BLaER1 treated with 17β-estradiol and CSF1 and Interleukin-3, amounts not matched to agents 10 nM and 100 nM (cell line): ENCODE measurements around the gene RIN2.

ENCODE experiments used
- H3K27ac ChIP-seq, 11 experiments: shearing (Covaris generic); formaldehyde crosslinking; 2 replicates each; pipeline ENCODE4 v1.8.1; 2022
- H3K27me3 ChIP-seq, 11 experiments: shearing (Covaris generic); formaldehyde crosslinking; 2 replicates each; pipeline ENCODE4 v1.8.1; 2022
- H3K36me3 ChIP-seq, 11 experiments: shearing (Covaris generic); formaldehyde crosslinking; 2 replicates each; pipeline ENCODE4 v1.8.1; 2022
- H3K4me1 ChIP-seq, 10 experiments: shearing (Covaris generic); formaldehyde crosslinking; 2 replicates each; pipeline ENCODE4 v1.8.1; 2022
- H3K4me2 ChIP-seq, 11 experiments: shearing (Covaris generic); formaldehyde crosslinking; 2 replicates each; pipeline ENCODE4 v1.8.1; 2022
- H3K4me3 ChIP-seq, 10 experiments: shearing (Covaris generic); formaldehyde crosslinking; 2 replicates each; pipeline ENCODE4 v1.8.1; 2022
- H3K9ac ChIP-seq, 11 experiments: shearing (Covaris generic); formaldehyde crosslinking; 2 replicates each; pipeline ENCODE4 v1.8.1; 2022
- H3K9me3 ChIP-seq, 11 experiments: shearing (Covaris generic); formaldehyde crosslinking; replicated peaks in 1 of 11; 2 replicates each; pipeline ENCODE4 v1.8.1; 2022
- H4K20me1 ChIP-seq, 11 experiments: shearing (Covaris generic); formaldehyde crosslinking; 2 replicates each; pipeline ENCODE4 v1.8.1; 2022
- Cebpa-rat ChIP-seq, 11 experiments: shearing (Covaris generic); IDR thresholded peaks; 2 replicates each; pipeline ENCODE4 v1.8.1; 2022

The RIN2 gene

DNA sequence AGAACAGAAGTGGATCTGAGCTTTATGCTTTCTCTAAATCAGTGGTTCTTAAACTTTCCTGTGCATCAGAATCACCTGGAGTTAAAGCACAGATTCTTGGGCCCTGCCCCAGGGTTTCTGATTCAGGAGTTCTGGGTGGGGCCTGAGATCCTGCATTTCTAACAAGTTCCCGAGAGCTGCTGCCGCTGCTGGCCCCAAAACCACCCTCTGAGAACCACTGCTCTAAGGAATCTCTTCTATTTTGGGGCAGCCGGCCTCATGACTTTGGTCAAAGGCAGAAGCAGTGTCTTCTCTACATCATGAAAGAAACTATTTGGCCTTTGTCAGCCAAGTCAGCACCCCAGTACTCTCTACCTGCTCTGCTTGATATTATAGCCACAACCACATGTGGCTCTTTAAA is 42.1 kb upstream of the RIN2 start:
- Histone ChIP-seq H3K4me3 (no peak overlapping the region), H3K4me1 (no peaks in the 10 kb centered on the region), H3K36me3 (no peaks in the 10 kb centered on the region), H3K27ac (no peak overlapping the region), H3K9ac (no peak overlapping the region), H4K20me1 (no peaks in the 10 kb centered on the region), H3K9me3 (peaks cover 27 to 42% (median 31%) of the 10 kb centered on the region in 11 experiments), H3K4me2 (no peak overlapping the region), H3K27me3 (no peaks in the 10 kb centered on the region)
- no peak for TF ChIP-seq Cebpa-rat (IDR thresholded peaks at IDR 0.05)

DNA sequence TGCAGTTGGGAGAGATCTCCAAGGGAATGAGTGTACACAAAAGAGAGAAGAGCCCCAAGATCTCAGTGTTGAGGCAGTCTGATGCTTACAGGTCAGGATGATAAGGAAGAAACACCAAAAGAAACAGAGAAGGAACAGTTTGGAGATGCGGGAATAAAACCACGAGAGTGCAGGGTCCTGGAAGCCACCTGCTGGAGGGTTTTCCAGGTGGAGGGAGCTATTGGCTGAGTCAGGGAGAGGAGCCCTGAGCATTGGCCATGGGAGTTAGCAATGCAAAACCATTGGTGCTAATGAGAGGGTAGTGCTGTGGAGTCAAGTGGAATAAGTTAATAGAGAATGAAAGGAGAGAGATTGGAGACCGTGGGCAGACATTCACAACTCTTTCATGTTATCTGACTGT is 39.2 kb upstream of the RIN2 start:
- Histone ChIP-seq H3K4me2 (no peak overlapping the region), H3K9ac (no peak overlapping the region), H3K4me1 (peaks cover 0 to 18% (median 0%) of the 10 kb centered on the region in 10 experiments; a peak in 8 of 20 replicates), H3K36me3 (no peaks in the 10 kb centered on the region), H3K9me3 (peaks cover 27 to 42% (median 31%) of the 10 kb centered on the region in 11 experiments), H3K4me3 (no peak overlapping the region), H3K27me3 (no peaks in the 10 kb centered on the region), H3K27ac (no peak overlapping the region), H4K20me1 (no peaks in the 10 kb centered on the region)
- TF ChIP-seq Cebpa-rat (IDR thresholded peaks at IDR 0.05): no peak

DNA sequence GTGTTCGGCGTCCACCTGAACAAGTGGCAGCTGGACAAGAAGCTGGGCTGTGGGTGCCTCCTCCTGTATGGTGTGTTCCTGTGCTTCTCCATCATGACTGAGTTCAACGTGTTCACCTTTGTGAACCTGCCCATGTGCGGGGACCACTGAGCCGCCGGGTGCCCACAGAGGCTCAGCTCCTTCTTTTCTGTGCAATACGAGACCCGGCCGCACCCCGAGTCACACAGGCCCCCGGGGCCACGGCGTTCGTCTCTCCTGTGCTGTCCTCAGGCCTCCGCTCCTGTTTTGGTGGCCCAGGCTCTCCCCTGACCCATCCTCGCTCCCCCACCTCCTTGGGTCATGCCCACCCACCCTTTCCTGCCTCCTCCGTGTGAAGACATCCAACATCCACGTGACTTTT is 37.1 kb upstream of the RIN2 start:
- Histone ChIP-seq H3K27me3 (no peaks in the 10 kb centered on the region), H3K27ac (no peak overlapping the region), H3K36me3 (no peaks in the 10 kb centered on the region), H3K4me1 (peaks cover 2 to 37% (median 10%) of the 10 kb centered on the region in 10 experiments; a peak in 18 of 20 replicates), H3K4me2 (no peak overlapping the region), H3K9ac (no peak overlapping the region), H3K9me3 (peaks cover 17 to 28% (median 22%) of the 10 kb centered on the region in 11 experiments), H4K20me1 (no peaks in the 10 kb centered on the region), H3K4me3 (no peak overlapping the region)
- TF ChIP-seq Cebpa-rat (IDR thresholded peaks at IDR 0.05): no peak

DNA sequence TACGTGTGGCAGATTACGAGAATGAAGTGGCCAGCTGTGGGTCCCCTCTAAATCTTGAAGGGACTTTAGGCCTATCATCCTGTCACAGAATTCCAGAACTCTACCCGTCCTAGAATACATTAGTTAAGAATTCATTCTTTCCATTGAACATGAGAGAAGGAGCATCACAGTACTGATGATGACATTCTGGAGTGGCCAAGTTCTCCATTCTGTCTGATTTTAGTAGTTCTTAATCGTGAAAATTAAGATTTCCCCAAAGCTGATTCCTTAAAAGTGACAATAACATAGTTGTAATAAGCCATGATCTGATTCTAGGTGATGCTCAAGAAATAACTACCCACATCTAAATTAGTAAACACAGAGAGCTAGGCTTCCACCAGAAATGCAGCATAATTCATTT is 35.0 kb upstream of the RIN2 start:
- no peaks in the 10 kb centered on the region for H4K20me1 ChIP-seq
- H3K36me3 ChIP-seq: no peaks in the 10 kb centered on the region
- H3K27me3 ChIP-seq: no peaks in the 10 kb centered on the region
- H3K4me1 ChIP-seq: peaks cover 23 to 58% (median 31%) of the 10 kb centered on the region in 10 experiments
- no peak overlapping the region for H3K27ac ChIP-seq
- H3K4me3 ChIP-seq: no peak overlapping the region
- peaks cover 0 to 10% (median 2%) of the 10 kb centered on the region in 11 experiments; a peak in 6 of 22 replicates for H3K9me3 ChIP-seq
- no peak overlapping the region for H3K4me2 ChIP-seq
- TF ChIP-seq Cebpa-rat (IDR thresholded peaks at IDR 0.05): no peak
- H3K9ac ChIP-seq: no peak overlapping the region

DNA sequence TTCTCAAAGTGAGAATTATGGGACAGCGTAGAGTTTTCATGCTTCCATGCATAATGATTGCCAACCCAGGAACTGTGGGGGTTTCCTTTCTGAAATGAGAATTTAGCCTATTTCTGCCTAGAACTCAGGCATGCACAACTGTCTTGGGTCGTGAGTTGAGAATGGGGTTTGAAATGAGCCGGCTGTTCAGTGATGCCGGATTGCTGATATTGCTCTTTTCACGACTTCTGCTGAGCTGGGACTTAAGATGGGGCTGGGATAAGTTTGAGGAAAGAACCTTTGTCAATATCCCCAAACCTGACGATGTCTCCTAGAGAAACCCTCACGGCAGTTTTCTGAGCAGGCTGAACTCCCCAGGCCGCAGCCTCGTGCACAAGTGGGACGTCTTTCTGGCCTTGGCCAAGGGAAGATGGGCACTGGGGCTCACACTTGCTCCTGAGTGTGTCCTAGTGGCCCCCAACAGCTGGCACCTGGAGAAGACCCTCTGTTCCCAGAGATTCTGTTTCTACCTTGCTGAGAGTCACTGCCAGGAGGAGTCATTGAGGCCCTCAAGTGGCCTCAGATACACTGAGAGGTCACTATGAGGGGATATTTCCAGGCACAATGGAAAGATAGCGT is 34.1 kb upstream of the RIN2 start:
- TF ChIP-seq Cebpa-rat (IDR thresholded peaks at IDR 0.05): no peak
- Histone ChIP-seq H3K4me2 (peak overlapping the region in 3 of 11 experiments; percentile 6 to 41 (median 41); a peak in 5 of 22 replicates), H3K4me3 (no peak overlapping the region), H3K27me3 (no peaks in the 10 kb centered on the region), H3K9ac (no peak overlapping the region), H3K27ac (peak overlapping the region in 1 of 11 experiments; percentile 12; a peak in 1 of 22 replicates), H4K20me1 (no peaks in the 10 kb centered on the region), H3K4me1 (peaks cover 25 to 66% (median 37%) of the 10 kb centered on the region in 10 experiments), H3K36me3 (no peaks in the 10 kb centered on the region), H3K9me3 (peaks cover 0 to 10% (median 3%) of the 10 kb centered on the region in 11 experiments; a peak in 6 of 22 replicates)

DNA sequence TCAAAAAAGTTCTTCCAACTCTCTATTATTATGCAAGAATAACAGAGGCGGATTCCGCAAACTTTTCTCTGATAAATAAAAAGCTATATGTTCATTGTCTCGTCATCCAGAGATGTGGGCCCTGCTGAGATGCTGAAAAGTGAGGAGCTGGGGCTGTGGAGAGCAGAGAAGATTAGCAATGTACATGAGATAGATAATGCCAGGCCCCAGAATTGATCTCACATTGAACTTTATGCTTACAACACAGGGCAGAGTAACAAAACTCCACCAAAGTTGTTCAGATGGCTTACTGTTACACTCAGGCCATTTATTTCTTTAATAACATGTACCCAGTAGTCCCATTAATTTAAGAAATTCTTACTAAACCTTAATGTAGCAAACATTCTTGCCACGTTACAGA is 32.7 kb upstream of the RIN2 start:
- H3K27ac ChIP-seq: peak overlapping the region in 8 of 11 experiments; percentile 6 to 70 (median 27); a peak in 11 of 22 replicates
- no peaks in the 10 kb centered on the region for H3K27me3 ChIP-seq

DNA sequence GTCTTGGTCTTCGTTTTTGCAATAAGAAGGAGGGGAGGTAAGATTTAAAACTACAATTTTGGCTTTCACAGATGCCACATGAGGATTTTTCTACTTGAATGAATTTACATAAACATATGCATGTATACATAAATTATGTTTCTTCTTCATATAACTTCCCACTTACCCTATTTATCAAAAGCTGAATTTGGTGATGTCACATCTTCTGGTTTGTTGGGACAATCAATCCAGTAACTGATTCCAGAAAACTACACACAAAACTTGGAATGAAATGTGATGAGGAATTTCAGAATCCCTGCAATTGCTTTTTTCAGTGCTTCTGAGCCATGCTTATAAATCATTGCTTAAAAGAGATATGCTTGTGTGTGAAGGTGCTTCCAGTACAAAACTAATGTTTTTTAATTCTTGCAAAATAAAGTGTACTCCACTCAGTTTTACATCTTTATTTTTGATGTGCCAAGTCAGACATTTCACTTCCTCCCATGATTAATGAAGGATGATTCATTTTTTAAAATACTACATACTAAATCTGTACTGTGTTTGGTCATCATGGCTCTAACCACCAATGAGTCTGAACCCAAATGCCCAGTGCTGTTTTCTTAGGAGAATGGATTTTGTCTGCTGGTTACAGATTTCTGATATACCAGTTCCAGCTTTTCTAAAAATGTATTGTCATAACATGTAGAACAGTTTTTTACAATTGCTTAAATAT is 32.1 kb upstream of the RIN2 start:
- Histone ChIP-seq H3K27ac (peak overlapping the region in 8 of 11 experiments; percentile 6 to 70 (median 36); a peak in 11 of 22 replicates), H4K20me1 (no peaks in the 10 kb centered on the region), H3K9me3 (peaks cover 0 to 21% (median 15%) of the 10 kb centered on the region in 11 experiments; a peak in 13 of 22 replicates), H3K4me1 (peaks cover 25 to 82% (median 44%) of the 10 kb centered on the region in 10 experiments), H3K4me3 (no peak overlapping the region; a peak in 1 of 20 replicates), H3K4me2 (peak overlapping the region; percentile 66 to 89 (median 78); a peak in 19 of 22 replicates), H3K27me3 (no peaks in the 10 kb centered on the region), H3K9ac (peak overlapping the region in 2 of 11 experiments; percentile 13 to 31; a peak in 1 of 22 replicates), H3K36me3 (no peaks in the 10 kb centered on the region)
- TF ChIP-seq Cebpa-rat (IDR thresholded peaks at IDR 0.05): no peak

More for the DNA sequence above, 32.7 kb upstream of the RIN2 start:
- Histone ChIP-seq H4K20me1 (no peaks in the 10 kb centered on the region), H3K36me3 (no peaks in the 10 kb centered on the region), H3K9ac (0 out of 22 replicates have a peak overlapping the region, but pooled peaks of 1 of the 11 experiments have one; percentile 31), H3K4me1 (peaks cover 25 to 76% (median 41%) of the 10 kb centered on the region in 10 experiments), H3K9me3 (peaks cover 0 to 21% (median 15%) of the 10 kb centered on the region in 11 experiments; a peak in 13 of 22 replicates), H3K4me2 (peak overlapping the region in 8 of 11 experiments; percentile 66 to 89 (median 84); a peak in 14 of 22 replicates), H3K4me3 (no peak overlapping the region)
- no peak for TF ChIP-seq Cebpa-rat (IDR thresholded peaks at IDR 0.05)

DNA sequence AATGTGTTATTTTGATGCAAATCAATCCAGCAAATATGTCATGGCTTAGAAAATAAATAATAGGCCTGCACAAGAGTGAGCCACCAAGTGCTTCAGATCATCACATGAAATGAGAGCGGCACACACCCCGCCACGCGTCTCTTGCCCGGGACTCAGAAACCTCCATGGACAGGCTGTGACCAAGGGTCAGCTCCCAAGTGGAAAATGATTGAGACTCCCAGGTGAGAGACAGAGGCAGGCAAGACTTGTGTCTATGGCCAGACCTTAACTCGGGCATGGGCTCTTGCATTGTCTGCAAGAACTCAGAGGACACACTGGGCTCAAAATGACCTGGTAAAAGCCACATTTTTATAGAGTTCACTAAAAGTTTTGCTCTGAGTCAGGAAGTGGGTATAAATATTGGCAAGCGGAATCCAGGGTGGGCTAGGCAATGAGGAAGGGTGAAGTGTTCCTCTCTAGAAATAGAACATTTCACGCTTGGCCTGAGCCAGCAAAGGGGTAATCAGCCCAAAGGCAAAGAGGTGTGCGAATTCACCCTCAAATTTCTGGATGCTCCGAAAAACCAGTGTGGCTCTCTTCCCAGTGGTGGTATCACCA is 30.7 kb upstream of the RIN2 start:
- peaks cover 25 to 86% (median 43%) of the 10 kb centered on the region in 10 experiments for H3K4me1 ChIP-seq
- no peaks in the 10 kb centered on the region for H4K20me1 ChIP-seq
- H3K27ac ChIP-seq: peak overlapping the region in 9 of 11 experiments; percentile 8 to 66 (median 51); a peak in 17 of 22 replicates
- peaks cover 0 to 21% (median 15%) of the 10 kb centered on the region in 11 experiments; a peak in 13 of 22 replicates for H3K9me3 ChIP-seq
- H3K36me3 ChIP-seq: no peaks in the 10 kb centered on the region
- no peaks in the 10 kb centered on the region for H3K27me3 ChIP-seq
- TF ChIP-seq Cebpa-rat (IDR thresholded peaks at IDR 0.05): no peak
- peak overlapping the region; percentile 66 to 89 (median 78) for H3K4me2 ChIP-seq
- H3K4me3 ChIP-seq: peak overlapping the region in 4 of 10 experiments; percentile 16 to 47 (median 26); a peak in 4 of 20 replicates
- H3K9ac ChIP-seq: peak overlapping the region in 7 of 11 experiments; percentile 8 to 48 (median 24); a peak in 6 of 22 replicates
